Uterus (tissue), 4 donors: ENCODE measurements around the gene PERM1. TPM values are rescaled to one million over a fixed set of nuclear protein-coding genes. Genes with fewer than 3 reads are reported as not detected.
"Not testable (repeated sequence)": the region's sequence is repeated elsewhere in the genome, so short reads cannot be mapped to it uniquely, and the experiment has no call there.

Experiments used
- DNase-seq, 2 donors: peaks; one replicate each; pipeline ENCODE4 v3.0.0-alpha.2; 2019 to 2020
- H3K27ac ChIP-seq, 2 donors: fragments of 200-600 bp; sonication (generic); 1 replicate in 1 of 2; 2 replicates in 1 of 2; pipeline ENCODE4 v1.5.1; 2016 to 2018
- H3K27me3 ChIP-seq, 2 donors: fragments of 200-600 bp; sonication (generic); one replicate each; pipeline ENCODE4 v1.5.1; 2018 to 2019; ENCODE audit warnings: control low read depth in 1 of 2
- H3K36me3 ChIP-seq, 2 donors: fragments of 200-600 bp; sonication (generic); one replicate each; pipeline ENCODE4 v1.5.1; 2019; ENCODE audit warnings: control low read depth in 1 of 2
- H3K4me1 ChIP-seq, 2 donors: fragments of 200-600 bp; sonication (generic); one replicate each; pipeline ENCODE4 v1.5.1; 2018 to 2019; ENCODE audit warnings: control low read depth in 1 of 2
- H3K4me3 ChIP-seq, 2 donors: fragments of 200-600 bp; sonication (generic); 1 replicate in 1 of 2; 2 replicates in 1 of 2; pipeline ENCODE4 v1.5.1; 2018 to 2019; ENCODE audit warnings: mild to moderate bottlenecking in 1 of 2
- H3K9me3 ChIP-seq, 2 donors: fragments of 200-600 bp; sonication (generic); one replicate each; pipeline ENCODE4 v1.5.1; 2019; ENCODE audit warnings: control low read depth in 1 of 2
- POLR2A ChIP-seq, 2 donors: fragments of 450-650 bp; IDR thresholded peaks; one replicate each; pipeline ENCODE4 v1.6.1; 2016; ENCODE audit warnings: antibody characterized with exemption in 2 of 2, mild to moderate bottlenecking in 1 of 2, moderate library complexity in 1 of 2
- intact Hi-C: fragments of 100-400 bp; cut with DNase I; formaldehyde crosslinking; loops from one replicate; pipeline ENCODE4 v1.15.1; 2023; ENCODE audit warnings: low total_unique reads
- total RNA-seq, 4 donors: library from RNA; depleted of rRNA in 3 of 4; stranded (reverse); fragments of >200 nt in 3 of 4; gene quantifications; one replicate each; pipeline versions ENCODE4 v1.1.0 to v1.2.4, GENCODE V29; 2014 to 2023
- TF ChIP-seq, protein P1 (sequence below), 4 experiments: fragments of 200-600 bp in 2 of 4; fragments of 450-650 bp in 2 of 4; sonication (generic) in 2 of 4; IDR thresholded peaks; one replicate each; pipeline ENCODE4 v1.5.1; 2016 to 2019; ENCODE audit warnings: antibody characterized with exemption in 4 of 4, mild to moderate bottlenecking in 2 of 4, moderate library complexity in 1 of 4
- donor health status: DM: yes; HTN: yes; CAD: no.

PERM1 gene
- total RNA-seq, 4 donors from 2014 or later, result 2.3 TPM; not detected in 3

- no peak for DNase-seq
- Histone ChIP-seq H3K9me3 (no peaks in the 10 kb centered on the region), H3K27ac (no peak overlapping the region), H3K27me3 (peaks cover 0 to 3% of the 10 kb centered on the region in 2 donors), H3K4me1 (peaks cover 0 to 7% of the 10 kb centered on the region in 2 donors), H3K4me3 (no peak overlapping the region), H3K36me3 (no peaks in the 10 kb centered on the region)
- intact Hi-C loops, result loop anchor here (10.0 kb wide), 2 partner anchors 73 to 257 kb away; partner anchors contain the start of genes B3GALT6 and SDF4
- TF ChIP-seq POLR2A (IDR thresholded peaks at IDR 0.05), result no peak
- TF ChIP-seq, protein P1, sequence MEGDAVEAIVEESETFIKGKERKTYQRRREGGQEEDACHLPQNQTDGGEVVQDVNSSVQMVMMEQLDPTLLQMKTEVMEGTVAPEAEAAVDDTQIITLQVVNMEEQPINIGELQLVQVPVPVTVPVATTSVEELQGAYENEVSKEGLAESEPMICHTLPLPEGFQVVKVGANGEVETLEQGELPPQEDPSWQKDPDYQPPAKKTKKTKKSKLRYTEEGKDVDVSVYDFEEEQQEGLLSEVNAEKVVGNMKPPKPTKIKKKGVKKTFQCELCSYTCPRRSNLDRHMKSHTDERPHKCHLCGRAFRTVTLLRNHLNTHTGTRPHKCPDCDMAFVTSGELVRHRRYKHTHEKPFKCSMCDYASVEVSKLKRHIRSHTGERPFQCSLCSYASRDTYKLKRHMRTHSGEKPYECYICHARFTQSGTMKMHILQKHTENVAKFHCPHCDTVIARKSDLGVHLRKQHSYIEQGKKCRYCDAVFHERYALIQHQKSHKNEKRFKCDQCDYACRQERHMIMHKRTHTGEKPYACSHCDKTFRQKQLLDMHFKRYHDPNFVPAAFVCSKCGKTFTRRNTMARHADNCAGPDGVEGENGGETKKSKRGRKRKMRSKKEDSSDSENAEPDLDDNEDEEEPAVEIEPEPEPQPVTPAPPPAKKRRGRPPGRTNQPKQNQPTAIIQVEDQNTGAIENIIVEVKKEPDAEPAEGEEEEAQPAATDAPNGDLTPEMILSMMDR (IDR thresholded peaks at IDR 0.05), result no peak
Observed at GRCh38 chr1:978069-978834, 3.6 kb downstream of the PERM1 start.

DNA sequence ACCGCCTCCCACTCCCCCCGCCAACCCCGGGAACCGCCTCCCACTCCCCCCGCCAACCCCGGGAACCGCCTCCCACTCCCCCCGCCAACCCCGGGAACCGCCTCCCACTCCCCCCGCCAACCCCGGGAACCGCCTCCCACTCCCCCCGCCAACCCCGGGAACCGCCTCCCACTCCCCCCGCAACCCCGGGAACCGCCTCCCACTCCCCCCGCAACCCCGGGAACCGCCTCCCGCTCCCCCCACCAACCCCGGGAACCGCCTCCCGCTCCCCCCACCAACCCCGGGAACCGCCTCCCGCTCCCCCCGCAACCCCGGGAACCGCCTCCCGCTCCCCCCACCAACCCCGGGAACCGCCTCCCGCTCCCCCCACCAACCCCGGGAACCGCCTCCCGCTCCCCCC lies 5.1 kb downstream of the PERM1 start:
- intact Hi-C loops, result loop anchor here (10.0 kb wide), 2 partner anchors 72 to 258 kb away; partner anchors contain the start of genes B3GALT6 and SDF4
- H3K4me1 ChIP-seq, H3K27me3 ChIP-seq, H3K9me3 ChIP-seq, H3K4me3 ChIP-seq, H3K36me3 ChIP-seq, H3K27ac ChIP-seq: not testable (repeated sequence)
- peak; percentile 62 to 75 for DNase-seq

DNA sequence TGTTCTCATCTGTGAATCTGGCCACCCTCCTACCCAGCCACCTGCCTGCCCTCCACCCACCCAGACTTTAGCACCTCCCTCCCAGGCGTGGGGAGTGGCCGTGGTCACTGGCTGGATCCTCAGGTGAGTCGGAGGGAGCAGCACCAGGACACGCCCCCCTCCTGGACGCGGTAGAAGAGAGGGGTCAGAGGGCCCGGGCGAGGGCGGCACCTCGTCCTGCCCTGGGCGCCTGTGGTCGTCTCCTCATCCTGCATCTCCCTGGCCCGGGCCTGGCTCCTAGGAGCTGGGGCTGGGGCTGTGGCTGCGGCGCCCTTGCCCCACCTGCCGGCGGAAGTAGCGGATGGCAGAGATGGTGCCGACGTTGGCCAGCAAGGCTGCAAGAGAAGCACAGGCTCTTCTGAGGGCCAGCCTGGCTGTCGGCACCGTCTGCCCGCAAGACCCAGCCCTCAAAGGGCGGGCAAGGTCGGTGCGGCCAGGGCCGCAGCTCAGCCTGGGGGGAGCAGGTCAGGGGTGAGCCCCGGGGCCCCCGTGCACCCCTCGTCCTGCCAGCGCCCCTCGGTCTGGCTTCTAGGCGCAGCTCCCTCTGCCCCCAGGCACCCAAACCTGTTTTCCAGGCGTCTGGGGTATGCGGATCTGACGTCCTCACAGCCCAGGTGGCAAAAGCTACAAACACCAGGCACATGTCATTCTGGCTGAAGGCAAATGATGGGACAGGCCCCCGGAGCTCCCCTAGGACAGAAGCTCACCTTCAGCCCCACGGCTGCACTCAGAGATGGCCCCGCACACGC lies 5.8 kb downstream of the PERM1 start:
- Histone ChIP-seq H3K36me3 (no peaks in the 10 kb centered on the region), H3K9me3 (no peaks in the 10 kb centered on the region), H3K27ac (peak overlapping the region in 1 of 2 donors; percentile 10), H3K4me3 (peak overlapping the region in 1 of 2 donors; percentile 35), H3K27me3 (peaks cover 5 to 11% of the 10 kb centered on the region in 2 donors), H3K4me1 (peaks cover 0 to 7% of the 10 kb centered on the region in 2 donors)
- peak in 1 of 2 donors; percentile 70 for DNase-seq
- TF ChIP-seq POLR2A (IDR thresholded peaks at IDR 0.05), result no peak
- TF ChIP-seq, protein P1 (IDR thresholded peaks at IDR 0.05), result peak in 3 of 4 experiments; percentile 52 to 81 (median 64)
- intact Hi-C loops, result loop anchor here (10.0 kb wide), 2 partner anchors 71 to 259 kb away; partner anchors contain the start of genes B3GALT6 and SDF4

DNA sequence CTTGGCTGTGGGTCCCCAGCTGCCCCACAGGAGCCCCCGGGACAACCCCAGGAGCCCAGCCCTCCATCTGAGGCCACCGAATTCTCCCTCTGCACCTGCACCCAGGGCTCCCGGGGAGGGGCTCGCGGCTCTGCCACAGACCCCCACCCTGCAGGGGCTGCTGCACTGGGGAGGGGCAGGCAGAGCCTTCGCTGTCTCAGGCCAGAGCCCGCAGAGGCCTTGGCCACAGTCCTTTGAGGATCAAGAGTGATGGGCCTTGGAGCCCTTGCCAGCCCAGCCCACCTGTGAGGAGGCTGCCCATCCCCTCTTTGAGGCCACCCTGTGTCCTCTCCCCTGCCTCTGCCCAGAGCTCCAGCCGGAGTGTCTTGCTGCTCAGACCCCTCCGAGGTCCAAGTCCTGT lies 6.5 kb downstream of the PERM1 start:
- H3K27ac ChIP-seq, result no peak overlapping the region
- H3K27me3 ChIP-seq, result peaks cover 12 to 18% of the 10 kb centered on the region in 2 donors
- intact Hi-C loops, result loop anchor here (10.0 kb wide), 2 partner anchors 71 to 259 kb away; partner anchors contain the start of genes B3GALT6 and SDF4
- TF ChIP-seq, protein P1 (IDR thresholded peaks at IDR 0.05), result no peak
- no peak for TF ChIP-seq POLR2A (IDR thresholded peaks at IDR 0.05)
- no peaks in the 10 kb centered on the region for H3K36me3 ChIP-seq
- no peaks in the 10 kb centered on the region for H3K9me3 ChIP-seq
- H3K4me3 ChIP-seq, result no peak overlapping the region
- H3K4me1 ChIP-seq, result peaks cover 0 to 7% of the 10 kb centered on the region in 2 donors
- no peak for DNase-seq

GRCh38 chr1:974687-975328 lies 7.1 kb downstream of the PERM1 start:
- TF ChIP-seq POLR2A (IDR thresholded peaks at IDR 0.05), result no peak
- TF ChIP-seq, protein P1 (IDR thresholded peaks at IDR 0.05), result no peak

More at GRCh38 chr1:974687-975328, 7.1 kb downstream of the PERM1 start:
- H3K27ac ChIP-seq, result no peak overlapping the region
- peaks cover 14 to 19% of the 10 kb centered on the region in 2 donors for H3K27me3 ChIP-seq
- H3K9me3 ChIP-seq, result no peaks in the 10 kb centered on the region
- intact Hi-C loops, result loop anchor here (10.0 kb wide), 2 partner anchors 70 to 260 kb away; partner anchors contain the start of genes B3GALT6 and SDF4
- no peaks in the 10 kb centered on the region for H3K36me3 ChIP-seq
- no peak for DNase-seq
- no peak overlapping the region for H3K4me3 ChIP-seq
- H3K4me1 ChIP-seq, result peaks cover 0 to 7% of the 10 kb centered on the region in 2 donors
